HuH-7 (cell line): Measurements from ENCODE around the gene PIAS4.

Experiments
- DNase-seq: peaks from one replicate; pipeline ENCODE4 v3.0.0; 2011; ENCODE audit warnings: low spot score

Gene PIAS4

DNA sequence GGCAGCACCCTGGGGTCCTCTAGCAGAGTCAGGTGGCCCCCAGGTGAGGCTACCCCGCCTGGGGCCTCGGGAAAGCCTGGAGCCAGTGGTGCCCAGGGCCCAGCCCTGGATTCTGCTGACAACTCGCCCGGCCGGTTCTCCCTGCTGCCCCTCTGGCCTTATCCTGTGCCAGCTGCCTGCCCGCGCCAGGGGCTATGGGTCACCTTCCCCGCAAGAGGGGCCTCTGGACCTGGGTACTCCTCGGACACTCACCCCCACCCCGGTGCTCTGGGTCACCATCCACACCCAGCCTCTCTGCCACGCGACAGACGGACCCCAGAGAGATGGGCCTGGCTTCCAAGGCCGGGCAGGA is 35.2 kb downstream of the PIAS4 start:
- DNase-seq = no peak

DNA sequence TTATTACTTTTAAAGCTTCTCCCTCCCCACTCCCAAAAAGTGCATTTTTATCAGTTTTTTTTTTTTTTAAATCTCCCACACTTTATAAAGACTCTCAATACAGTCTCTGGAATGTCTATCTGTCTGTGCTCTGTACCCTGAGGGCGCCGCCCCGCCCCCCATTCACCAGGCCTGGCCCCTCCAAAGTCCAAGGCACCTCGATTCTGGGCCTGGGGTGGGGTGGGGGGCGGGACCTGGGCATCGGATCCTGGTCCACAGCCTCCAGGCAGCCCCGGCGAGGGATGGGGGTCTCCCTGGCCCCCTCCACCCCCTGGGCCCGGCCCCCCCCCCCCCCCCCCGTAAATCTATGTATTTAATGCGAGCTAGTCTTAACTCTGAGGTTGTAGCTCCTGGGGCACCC is 35.9 kb downstream of the PIAS4 start:
- no peak for DNase-seq

DNA sequence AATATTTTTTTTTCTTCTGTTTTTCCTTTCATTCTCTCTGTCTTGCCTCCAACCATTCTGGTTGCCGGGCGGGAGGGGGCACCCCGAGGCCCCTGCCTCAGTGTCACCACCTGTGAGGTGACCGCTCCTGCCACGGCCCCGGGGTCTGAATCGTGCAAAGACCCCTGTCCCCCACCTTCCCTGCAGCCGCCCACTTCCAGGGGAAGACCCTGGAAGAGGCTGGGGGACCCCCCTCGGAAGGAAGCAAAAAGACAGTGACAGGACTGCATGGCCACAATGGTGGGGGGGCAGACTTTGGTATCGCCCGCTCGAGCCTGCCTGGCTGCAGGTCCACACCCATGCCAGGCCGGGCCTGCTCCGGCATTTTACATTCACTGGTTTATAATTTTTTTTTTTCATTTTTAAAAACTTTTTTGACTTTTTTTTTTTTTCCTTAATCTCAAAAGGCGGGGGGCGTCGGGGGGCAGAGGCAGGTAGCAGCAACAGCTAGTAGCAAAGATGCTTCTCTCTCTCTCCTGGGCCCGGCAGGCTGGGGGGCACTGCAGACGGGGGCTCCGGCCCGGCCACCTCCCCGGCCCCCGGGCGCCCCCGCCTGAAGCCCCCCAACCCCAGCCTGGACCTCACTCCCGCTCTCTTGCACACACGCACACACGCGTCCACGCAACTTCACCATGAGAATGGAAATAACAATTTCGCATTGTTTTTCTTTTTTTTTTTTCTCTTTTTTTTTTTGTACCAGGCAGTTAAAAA is 36.6 kb downstream of the PIAS4 start:
- DNase-seq = no peak

DNA sequence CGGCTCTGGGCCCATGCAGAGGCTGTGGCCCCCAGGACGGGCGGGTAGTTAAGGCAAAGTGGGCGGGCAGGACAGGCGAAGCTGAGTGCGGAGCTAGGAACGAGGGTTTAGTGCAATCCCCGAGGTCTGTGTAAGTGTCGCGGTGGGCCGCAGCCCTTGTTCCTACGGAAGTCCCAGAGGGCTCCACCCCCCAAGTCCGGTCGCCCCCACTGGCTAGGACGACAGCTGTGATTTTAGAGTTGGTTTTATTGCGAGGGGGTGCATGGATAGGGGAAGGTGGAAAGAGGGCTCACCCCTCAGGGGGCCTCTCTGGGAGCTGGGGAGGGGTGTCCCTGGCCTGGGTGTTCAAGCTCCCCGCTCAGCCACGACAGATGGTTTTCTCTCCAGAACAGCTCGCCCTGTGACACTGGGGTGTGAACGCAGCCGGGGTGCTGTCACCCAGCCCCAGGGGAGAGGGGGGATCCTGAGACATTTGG is 37.5 kb downstream of the PIAS4 start:
- DNase-seq = no peak

GRCh38 chr19:4045597-4046361 is 38.2 kb downstream of the PIAS4 start:
- DNase-seq = no peak

DNA sequence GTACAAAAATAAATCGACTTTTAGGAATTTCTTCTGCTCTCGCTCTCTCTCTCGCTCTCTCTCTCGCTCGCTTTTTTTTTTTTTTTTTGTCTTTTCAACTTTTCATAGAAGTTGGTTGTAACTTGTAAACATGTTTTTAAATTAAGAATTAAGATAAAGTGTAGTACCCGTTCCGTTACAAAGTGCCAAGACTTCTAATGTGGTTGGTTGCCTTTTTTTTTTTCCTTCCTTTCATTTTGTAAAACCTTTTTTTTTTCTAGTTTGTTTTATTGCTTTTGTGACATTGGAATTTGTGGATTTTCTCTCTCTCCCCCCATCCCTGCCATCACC is 38.8 kb downstream of the PIAS4 start:
- no peak for DNase-seq

- no peak for DNase-seq
These were observed 39.6 kb downstream of the PIAS4 start for GRCh38 chr19:4046946-4047683.

DNA sequence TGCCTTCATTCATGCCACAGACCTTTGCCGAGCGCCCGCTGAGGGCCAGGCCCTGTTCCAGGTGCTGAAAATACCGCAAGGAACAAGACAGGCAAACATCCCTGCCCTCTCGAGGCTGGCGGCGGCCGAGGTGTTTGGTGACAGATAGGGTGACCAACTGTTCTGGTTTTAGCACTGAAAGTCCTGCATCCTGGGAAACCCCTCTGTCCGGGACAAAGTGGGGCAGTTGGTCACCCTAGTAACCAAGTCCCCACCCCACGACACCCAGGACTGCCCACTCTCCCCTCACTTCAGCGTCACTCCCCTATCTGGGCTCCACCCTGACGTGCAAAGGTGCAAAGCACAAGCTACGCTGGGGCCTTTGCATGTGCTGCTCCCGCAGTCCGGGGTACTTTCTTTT is 41.9 kb downstream of the PIAS4 start:
- DNase-seq = no peak

DNA sequence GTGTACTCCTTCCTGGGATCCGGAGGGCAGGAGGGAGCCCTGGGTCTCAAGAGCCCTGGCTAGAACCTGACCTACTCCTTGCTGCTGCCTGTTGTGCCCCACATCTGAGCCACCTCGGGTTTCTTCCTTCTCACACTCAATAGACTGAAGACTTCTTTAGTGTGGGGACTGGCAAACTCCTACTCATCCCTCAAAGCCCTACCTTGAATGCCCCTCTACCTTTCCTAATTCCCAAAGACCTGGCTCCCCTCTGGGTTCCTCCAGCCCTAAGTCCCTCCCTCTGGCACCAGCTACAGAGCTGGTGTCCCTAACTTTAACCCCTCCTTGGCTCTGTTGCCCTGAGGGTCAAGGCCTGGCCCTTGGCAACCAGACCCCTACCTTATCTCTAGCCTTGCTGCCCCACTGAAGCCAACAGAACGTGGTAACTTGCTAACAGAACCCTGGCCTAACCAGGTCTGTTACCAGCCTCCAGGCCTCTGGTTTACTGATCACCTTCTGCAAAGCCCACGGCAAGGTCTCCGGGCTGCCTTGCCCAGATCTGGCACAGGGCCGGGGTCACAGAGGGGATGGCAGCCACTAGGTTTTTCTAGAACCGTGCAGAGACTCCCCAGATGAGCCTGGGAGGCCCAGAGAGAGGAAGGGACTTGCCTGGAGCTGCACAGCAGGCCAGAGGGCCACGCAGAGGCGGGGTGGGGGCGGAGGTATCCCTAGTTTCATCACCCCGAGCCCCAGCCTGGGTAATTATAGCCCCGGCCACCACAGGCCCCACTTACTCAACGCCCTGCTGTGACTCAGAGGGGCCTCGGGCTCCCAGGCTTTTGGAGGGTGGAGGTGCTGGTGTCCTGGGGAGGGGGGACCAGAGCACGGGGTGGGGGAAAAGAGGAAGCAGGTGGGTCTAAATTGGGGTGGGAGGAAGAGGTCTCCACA is 43.9 kb downstream of the PIAS4 start:
- no peak for DNase-seq

DNA sequence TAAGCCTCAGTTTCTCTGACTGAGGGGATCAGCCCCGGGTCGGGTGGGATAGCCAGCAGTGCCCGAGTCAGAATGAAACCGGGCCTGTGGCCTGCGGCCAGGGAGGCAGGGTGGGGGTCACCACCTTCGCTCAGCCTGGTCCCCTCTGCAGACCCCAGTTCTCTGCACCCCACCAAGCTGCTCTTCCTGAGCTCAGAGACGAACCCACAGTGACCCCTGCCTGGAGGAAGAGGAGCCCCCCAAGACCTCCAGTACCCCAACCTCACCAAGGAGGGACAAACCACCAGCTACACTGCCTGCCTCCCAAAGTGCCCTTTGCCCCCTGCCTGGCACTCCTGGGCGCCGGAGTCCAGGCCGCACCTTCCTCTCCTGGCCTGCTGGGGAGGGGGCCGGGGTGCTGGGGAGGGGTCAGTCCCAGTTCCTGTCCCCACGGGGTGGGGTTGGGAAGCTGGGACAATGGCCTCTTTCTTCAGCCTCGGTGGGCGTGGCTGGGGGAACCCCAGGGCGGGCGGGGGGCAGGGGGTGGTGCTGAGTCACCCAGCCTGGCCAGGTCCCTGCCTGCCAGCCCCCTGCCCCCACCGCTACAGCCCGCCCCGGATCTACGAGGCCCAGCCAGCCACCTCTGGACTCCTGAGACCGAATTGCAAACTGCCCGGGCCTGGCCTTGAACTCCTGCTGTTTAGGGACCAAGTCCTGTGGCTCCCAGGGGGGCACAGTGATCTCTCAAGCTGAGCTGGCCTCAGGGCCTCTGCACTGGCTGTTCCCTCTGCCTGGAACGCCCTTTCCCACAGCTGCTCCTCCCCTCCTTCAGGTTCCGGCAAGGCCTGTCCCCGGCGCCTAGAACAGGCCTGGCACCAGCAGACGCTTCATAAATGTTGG is 44.8 kb downstream of the PIAS4 start:
- peak; percentile 66 for DNase-seq

GRCh38 chr19:4052993-4053422 is 45.5 kb downstream of the PIAS4 start:
- no peak for DNase-seq

DNA sequence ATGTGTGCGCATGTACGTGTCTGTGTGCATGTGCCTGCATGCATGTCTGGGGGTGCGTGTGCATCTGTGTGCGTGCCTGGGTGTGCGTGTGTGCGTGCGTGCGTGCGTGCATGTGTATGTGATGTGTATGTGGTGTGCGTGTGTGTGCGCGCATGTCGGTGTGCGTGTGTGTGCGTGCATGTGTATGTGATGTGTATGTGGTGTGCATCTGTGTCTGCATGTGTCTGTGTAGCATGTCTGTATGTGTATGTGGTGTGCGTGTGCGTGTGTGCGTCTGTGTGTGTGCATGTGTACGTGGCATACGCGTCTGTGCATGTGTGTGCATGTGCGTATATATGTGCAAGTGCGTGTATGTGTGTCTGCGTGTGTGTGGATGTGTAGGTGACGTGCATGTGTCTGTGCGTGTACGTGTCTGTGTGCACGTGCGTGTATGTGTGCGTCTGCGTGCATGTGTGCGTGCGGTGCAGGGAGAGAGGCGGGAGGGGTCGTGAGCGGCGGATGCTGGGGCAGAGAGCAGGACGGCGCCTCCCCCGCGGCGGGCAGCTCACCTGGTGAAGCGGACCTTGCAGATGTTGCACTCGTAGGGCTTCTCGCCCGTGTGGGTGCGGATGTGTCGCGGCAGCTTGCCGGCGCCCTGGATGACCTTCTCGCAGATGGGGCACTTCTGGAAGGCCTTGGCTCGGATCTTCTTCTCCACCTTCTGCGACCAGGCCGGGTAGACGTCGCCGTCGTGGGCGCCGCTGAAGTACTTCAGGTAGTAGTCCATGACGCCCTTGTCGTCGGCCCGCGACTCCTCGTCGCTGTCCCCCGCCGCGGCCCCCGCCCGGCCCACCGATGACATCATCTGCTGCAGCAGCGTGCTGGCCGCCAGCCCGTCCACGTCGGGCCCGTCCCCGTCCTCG is 46.1 kb downstream of the PIAS4 start:
- no peak for DNase-seq

DNA sequence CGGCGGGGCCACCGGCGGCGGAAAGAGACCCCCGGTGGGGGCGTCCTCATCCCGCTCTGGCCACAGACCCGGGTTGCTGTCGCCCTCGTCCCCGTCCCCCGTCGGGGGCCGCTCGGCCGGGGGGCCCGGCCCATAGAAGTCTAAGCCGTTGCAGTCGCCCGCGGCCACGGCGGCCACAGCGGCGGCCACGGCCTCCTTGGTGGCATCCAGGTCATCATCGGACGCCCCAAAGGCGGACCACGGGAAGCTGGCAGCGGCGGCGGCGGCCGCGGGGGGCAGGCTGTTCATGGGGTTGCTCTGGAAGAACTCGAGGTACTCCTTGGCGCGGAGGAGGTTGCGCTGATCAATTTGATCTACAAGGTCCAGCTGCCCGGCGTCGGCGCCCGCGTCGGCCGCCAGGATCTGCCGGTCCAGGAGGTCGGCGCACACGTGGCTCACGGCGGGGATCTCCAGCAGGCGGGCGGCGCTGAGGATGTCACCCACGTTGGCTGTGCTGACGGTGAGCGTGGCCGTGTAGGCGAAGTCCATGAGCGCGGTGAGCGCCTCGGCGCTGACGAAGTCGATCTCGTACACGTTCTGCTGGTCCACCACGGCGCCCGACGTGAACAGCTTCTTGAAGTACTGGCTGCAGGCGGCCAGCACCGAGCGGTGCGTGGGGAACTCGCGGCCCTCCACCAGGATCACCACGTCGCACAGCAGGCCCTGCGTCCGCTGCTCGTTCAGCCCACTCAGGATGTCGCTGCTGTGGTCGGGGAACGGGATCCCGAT is 47.1 kb downstream of the PIAS4 start:
- no peak for DNase-seq

GRCh38 chr19:4055209-4055552 is 47.6 kb downstream of the PIAS4 start:
- no peak for DNase-seq

GRCh38 chr19:4057931-4058692 is 50.6 kb downstream of the PIAS4 start:
- peak; percentile 92 for DNase-seq

DNA sequence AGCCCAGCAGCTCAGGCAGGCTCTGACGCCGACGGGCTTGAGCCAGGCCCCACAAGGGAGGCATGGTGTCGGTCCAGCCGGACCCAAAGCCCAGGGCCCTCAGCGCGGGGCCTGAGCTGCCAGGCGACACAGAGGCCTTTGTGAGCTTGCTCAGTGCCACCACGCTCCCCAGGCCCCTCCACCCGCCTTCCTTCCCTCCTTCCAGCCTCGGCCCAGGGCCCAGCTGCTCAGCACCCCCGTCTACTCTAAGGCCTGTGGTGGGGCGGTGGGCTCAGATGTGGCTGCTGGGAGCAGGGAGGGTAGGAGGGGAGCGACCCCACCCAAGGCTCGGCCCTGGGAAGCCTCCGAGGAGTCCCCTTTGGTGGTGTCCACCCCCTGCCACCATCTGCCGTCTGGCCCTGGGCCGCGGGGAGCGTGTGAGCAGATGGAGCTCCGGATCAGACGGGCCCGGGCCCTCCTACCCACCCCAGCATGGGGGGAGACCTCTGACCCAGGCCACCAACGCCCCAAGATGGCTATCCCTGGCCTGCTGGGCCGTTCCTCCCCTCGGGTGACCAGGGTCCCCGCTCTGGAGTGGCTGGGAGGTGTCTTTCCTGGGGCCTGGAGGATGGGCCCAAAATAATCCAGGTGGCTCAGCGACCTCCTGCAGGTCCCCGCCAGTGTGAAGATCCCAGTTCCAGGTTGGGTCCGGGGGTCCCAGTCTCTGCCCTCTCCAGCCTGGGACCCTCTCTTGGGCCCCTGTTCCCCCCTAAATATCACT is 51.3 kb downstream of the PIAS4 start:
- no peak for DNase-seq

- no peak for DNase-seq
These were observed 51.9 kb downstream of the PIAS4 start for GRCh38 chr19:4059453-4059871.
